CD14-positive monocyte (primary cell): ENCODE data around the gene INPP4A. TPM values are rescaled to one million over a fixed set of nuclear protein-coding genes. Genes with fewer than 3 reads are reported as not detected.
A peak's percentile ranks its signal among the peaks of the same experiment; 100 is the strongest.

Experiments used
- DNase-seq, 3 donors: peaks; one replicate each; pipeline ENCODE4 v3.0.0-alpha.2; 2011 to 2022
- H2AFZ ChIP-seq: 2 replicates; pipeline ENCODE4 v1.6.0; 2012; ENCODE audit warnings: mild to moderate bottlenecking, low read depth, low read length, inconsistent platforms; ENCODE audit not compliant: insufficient read depth, poor library complexity, severe bottlenecking
- H3K27ac ChIP-seq, 2 donors: 1 replicate in 1 of 2; 2 replicates in 1 of 2; pipeline ENCODE4 v1.5.1; 2012 to 2013; ENCODE audit warnings: low read length in 2 of 2, control low read depth in 1 of 2, inconsistent platforms in 1 of 2, low read depth in 1 of 2, mild to moderate bottlenecking in 1 of 2
- H3K27me3 ChIP-seq, 2 donors: one replicate each; pipeline versions ENCODE4 v1.6.0 to v1.6.1; 2011 to 2013; ENCODE audit warnings: low read length in 2 of 2; ENCODE audit not compliant: control insufficient read depth in 2 of 2, insufficient read depth in 2 of 2
- H3K36me3 ChIP-seq, 2 donors: replicated peaks in 1 of 2; 1 replicate in 1 of 2; 2 replicates in 1 of 2; pipeline versions ENCODE4 v1.5.1 to v1.6.1; 2012 to 2013; ENCODE audit warnings: low read length in 2 of 2, control low read depth in 1 of 2, inconsistent platforms in 1 of 2, mild to moderate bottlenecking in 1 of 2; ENCODE audit not compliant: insufficient read depth in 2 of 2, control insufficient read depth in 1 of 2
- H3K4me1 ChIP-seq, 2 donors: 1 replicate in 1 of 2; 2 replicates in 1 of 2; pipeline versions ENCODE4 v1.5.1 to v1.6.1; 2012 to 2013; ENCODE audit warnings: low read length in 2 of 2, control low read depth in 1 of 2, inconsistent platforms in 1 of 2, mild to moderate bottlenecking in 1 of 2, moderate library complexity in 1 of 2; ENCODE audit not compliant: insufficient read depth in 2 of 2, control insufficient read depth in 1 of 2
- H3K4me2 ChIP-seq: replicated peaks from 2 replicates; pipeline ENCODE3; 2012; ENCODE audit warnings: low read length, moderate library complexity, mild to moderate bottlenecking; ENCODE audit not compliant: poor library complexity, severe bottlenecking; ENCODE audit errors: extremely low read depth
- H3K4me3 ChIP-seq, 3 experiments: fragments of 200-600 bp in 1 of 3; sonication (generic) in 1 of 3; replicated peaks in 1 of 3; 1 replicate in 2 of 3; 2 replicates in 1 of 3; pipeline ENCODE4 v1.5.1; 2011 to 2013; ENCODE audit warnings: low read length in 3 of 3, mild to moderate bottlenecking in 3 of 3, control low read depth in 2 of 3, low read depth in 2 of 3, inconsistent platforms in 1 of 3, moderate library complexity in 1 of 3
- H3K79me2 ChIP-seq: 2 replicates; pipeline ENCODE4 v1.6.0; 2012; ENCODE audit warnings: mild to moderate bottlenecking, control low read depth, inconsistent platforms, low read length, moderate library complexity; ENCODE audit not compliant: insufficient read depth
- H3K9ac ChIP-seq: 2 replicates; pipeline ENCODE4 v1.6.0; 2017; ENCODE audit warnings: low read length, mild to moderate bottlenecking; ENCODE audit not compliant: insufficient read depth, poor library complexity, severe bottlenecking
- H3K9me3 ChIP-seq, 2 donors: replicated peaks in 1 of 2; 1 replicate in 1 of 2; 2 replicates in 1 of 2; pipeline versions ENCODE4 v1.5.1 to v1.6.1; 2012 to 2013; ENCODE audit warnings: low read length in 2 of 2, control low read depth in 1 of 2; ENCODE audit not compliant: control insufficient read depth in 1 of 2, insufficient read depth in 1 of 2
- H4K20me1 ChIP-seq: 2 replicates; pipeline ENCODE4 v1.6.0; 2012; ENCODE audit warnings: mild to moderate bottlenecking, low read length, control low read depth, moderate library complexity; ENCODE audit not compliant: insufficient read depth
- H3K27ac Mint-ChIP-seq, 7 donors: one replicate each; pipeline ENCODE4 v1.8.0; 2020; ENCODE audit warnings: mild to moderate bottlenecking in 7 of 7, mixed read lengths in 7 of 7, moderate library complexity in 6 of 7, inconsistent platforms in 2 of 7
- H3K27me3 Mint-ChIP-seq, 3 donors: one replicate each; pipeline ENCODE4 v1.8.0; 2021 to 2022; ENCODE audit warnings: low read depth in 3 of 3, mild to moderate bottlenecking in 3 of 3, mixed read lengths in 3 of 3, moderate library complexity in 3 of 3, inconsistent platforms in 1 of 3
- H3K36me3 Mint-ChIP-seq, 2 donors: one replicate each; pipeline ENCODE4 v1.8.0; 2020; ENCODE audit warnings: mixed read lengths in 2 of 2, inconsistent platforms in 1 of 2, mild to moderate bottlenecking in 1 of 2
- H3K4me1 Mint-ChIP-seq: one replicate; pipeline ENCODE4 v1.8.0; 2020; ENCODE audit warnings: mild to moderate bottlenecking, mixed read lengths
- H3K4me3 Mint-ChIP-seq, 2 donors: one replicate each; pipeline ENCODE4 v1.8.0; 2020; ENCODE audit warnings: mild to moderate bottlenecking in 2 of 2, mixed read lengths in 2 of 2, moderate library complexity in 1 of 2
- H3K9me3 Mint-ChIP-seq, 7 donors: one replicate each; pipeline ENCODE4 v1.8.0; 2020 to 2022; ENCODE audit warnings: mixed read lengths in 7 of 7, mild to moderate bottlenecking in 6 of 7, moderate library complexity in 6 of 7, inconsistent platforms in 2 of 7
- CTCF ChIP-seq: fragments of 200-600 bp; IDR thresholded peaks from one replicate; pipeline ENCODE4 v1.8.0; 2022; ENCODE audit warnings: antibody characterized with exemption, mild to moderate bottlenecking
- WGBS: methylation state at CpG from one replicate; pipeline ENCODE4 v1.1.5; 2013; ENCODE audit warnings: missing lambda C conversion rate; ENCODE audit not compliant: insufficient coverage; 5-methylcytosine and 5-hydroxymethylcytosine counted together
- intact Hi-C, 2 donors: fragments of 100-400 bp; cut with micrococcal nuclease; formaldehyde crosslinking; loops; one replicate each; pipeline versions ENCODE4 v1.15.0 to v1.15.1; 2023
- polyA plus RNA-seq, 3 donors: library from polyadenylated mRNA; depleted of rRNA in 1 of 3; unstranded in 2 of 3; stranded (reverse) in 1 of 3; fragments of 300-500 nt in 2 of 3; fragments of >200 nt in 1 of 3; fragmentation: Illumina TruSeq in 2 of 3; gene quantifications; 1 replicate in 2 of 3; 2 replicates in 1 of 3; pipeline ENCODE4 v1.2.3, GENCODE V29; 2012 to 2021

INPP4A gene
- polyA plus RNA-seq, 3 donors, result 13.7 to 52.4 (median 20.7) TPM

- Histone ChIP-seq H3K36me3 (peaks cover 75 to 99% of the 10 kb centered on the region in 2 donors), H3K27ac (no peak overlapping the region), H3K9me3 (no peaks in the 10 kb centered on the region), H3K79me2 (peaks cover 1% of the 10 kb centered on the region), H3K4me2 (no peak overlapping the region), H3K4me3 (no peak overlapping the region), H2AFZ (no peak overlapping the region), H3K9ac (no peak overlapping the region), H4K20me1 (peaks cover 6% of the 10 kb centered on the region), H3K27me3 (no peaks in the 10 kb centered on the region), H3K4me1 (peaks cover 3 to 4% of the 10 kb centered on the region in 2 donors)
- TF ChIP-seq CTCF, result no peak
- no peaks in the 10 kb centered on the region for H3K27me3 Mint-ChIP-seq
- WGBS, result 98% methylated on average over 5 of the region's 5 CpGs
- intact Hi-C loops, result no loop called here
- peaks cover 8% of the 10 kb centered on the region for H3K4me1 Mint-ChIP-seq
- H3K27ac Mint-ChIP-seq, result peak overlapping the region in 2 of 7 donors; percentile 25 to 26
- H3K4me3 Mint-ChIP-seq, result no peak overlapping the region
- no peaks in the 10 kb centered on the region for H3K9me3 Mint-ChIP-seq
- peaks cover 80 to 83% of the 10 kb centered on the region in 2 donors for H3K36me3 Mint-ChIP-seq
- no peak for DNase-seq
These were observed 170.8 kb downstream of the INPP4A start for GRCh38 chr2:98615481-98615880.

DNA sequence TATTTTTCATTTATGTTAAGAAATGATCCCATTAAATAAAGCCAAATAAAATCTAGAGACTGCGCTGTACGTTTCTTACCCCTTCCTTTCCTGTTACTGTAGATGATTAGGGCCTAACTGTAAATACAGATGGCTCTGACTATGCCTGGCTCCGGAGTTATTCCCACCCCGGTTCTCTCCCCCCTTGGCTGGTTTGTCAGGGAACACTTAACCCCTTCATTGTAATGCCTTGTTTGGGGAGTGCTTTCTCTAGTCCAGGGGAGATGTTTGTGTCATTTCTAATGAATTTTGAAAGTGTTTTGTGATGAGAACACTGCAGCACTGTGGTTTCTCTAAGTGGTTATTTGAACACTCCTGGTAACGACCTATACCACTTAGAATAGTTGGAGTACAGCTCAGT lies 172.5 kb downstream of the INPP4A start:
- no CpG with 5 or more reads among the region's 5 CpGs for WGBS
- H3K9ac ChIP-seq, result no peak overlapping the region
- no peaks in the 10 kb centered on the region for H3K9me3 ChIP-seq
- peaks cover 81 to 100% of the 10 kb centered on the region in 2 donors for H3K36me3 ChIP-seq
- no peak overlapping the region for H3K4me3 Mint-ChIP-seq
- H3K27me3 ChIP-seq, result no peaks in the 10 kb centered on the region
- no peak for DNase-seq
- H3K27ac ChIP-seq, result no peak overlapping the region
- no peaks in the 10 kb centered on the region for H3K4me1 Mint-ChIP-seq
- H4K20me1 ChIP-seq, result peaks cover 6% of the 10 kb centered on the region
- no peaks in the 10 kb centered on the region for H3K4me1 ChIP-seq
- intact Hi-C loops, result no loop called here
- no peaks in the 10 kb centered on the region for H3K9me3 Mint-ChIP-seq
- H3K4me3 ChIP-seq, result no peak overlapping the region
- H3K27ac Mint-ChIP-seq, result no peak overlapping the region
- H3K27me3 Mint-ChIP-seq, result no peaks in the 10 kb centered on the region
- peaks cover 75 to 81% of the 10 kb centered on the region in 2 donors for H3K36me3 Mint-ChIP-seq
- no peak overlapping the region for H2AFZ ChIP-seq
- no peak for TF ChIP-seq CTCF
- H3K4me2 ChIP-seq, result no peak overlapping the region
- no peaks in the 10 kb centered on the region for H3K79me2 ChIP-seq
